ENCODE data around the gene GPAT3.
A peak's percentile ranks its signal among the peaks of the same experiment; 100 is the strongest.

DNA sequence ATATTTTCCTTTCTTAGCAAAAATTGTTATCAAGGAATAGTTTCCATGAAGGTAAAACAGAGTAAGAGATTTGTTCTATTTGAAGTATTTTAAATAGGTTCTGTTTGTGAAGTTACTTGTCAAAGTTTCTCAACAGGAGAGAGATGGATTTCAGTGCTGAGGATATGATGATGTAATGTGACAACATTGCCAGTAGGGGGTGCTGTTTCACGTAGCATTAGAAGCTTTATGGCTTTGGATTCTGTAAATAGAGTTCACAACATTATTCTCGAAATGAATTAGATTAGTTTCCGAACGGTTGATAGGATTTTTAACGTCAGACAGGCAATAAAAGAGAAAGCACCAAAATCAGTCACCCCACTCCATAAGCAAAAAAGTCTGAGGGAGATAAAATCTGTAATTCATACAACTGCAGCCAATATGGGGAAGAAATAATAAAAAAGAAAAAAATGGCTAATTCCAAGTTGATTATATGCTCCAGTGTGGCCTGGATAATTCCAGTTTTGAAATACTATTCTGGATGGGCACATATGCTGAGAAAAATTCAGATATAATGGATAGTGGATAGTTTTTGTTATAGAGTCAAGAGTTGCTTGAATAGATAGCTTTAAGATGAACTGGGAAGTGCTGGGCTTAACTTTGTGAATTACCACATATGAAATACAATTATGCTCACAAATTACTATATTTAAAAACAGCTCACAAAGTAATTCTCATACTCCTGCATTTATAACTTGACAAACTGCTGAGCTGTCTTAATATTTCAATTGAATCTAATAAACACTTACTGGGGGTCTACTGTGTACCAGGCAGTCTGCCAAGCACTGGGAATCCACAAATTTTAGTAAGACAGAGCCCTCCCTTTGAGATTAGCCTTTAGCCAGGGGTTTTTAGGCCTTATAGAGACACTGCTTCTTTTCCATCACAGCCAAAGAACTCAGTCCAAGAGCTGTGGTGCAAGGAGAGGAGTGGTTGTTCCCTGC is 109.1 kb downstream of the GPAT3 start:
- TF ChIP-seq, protein P1, sequence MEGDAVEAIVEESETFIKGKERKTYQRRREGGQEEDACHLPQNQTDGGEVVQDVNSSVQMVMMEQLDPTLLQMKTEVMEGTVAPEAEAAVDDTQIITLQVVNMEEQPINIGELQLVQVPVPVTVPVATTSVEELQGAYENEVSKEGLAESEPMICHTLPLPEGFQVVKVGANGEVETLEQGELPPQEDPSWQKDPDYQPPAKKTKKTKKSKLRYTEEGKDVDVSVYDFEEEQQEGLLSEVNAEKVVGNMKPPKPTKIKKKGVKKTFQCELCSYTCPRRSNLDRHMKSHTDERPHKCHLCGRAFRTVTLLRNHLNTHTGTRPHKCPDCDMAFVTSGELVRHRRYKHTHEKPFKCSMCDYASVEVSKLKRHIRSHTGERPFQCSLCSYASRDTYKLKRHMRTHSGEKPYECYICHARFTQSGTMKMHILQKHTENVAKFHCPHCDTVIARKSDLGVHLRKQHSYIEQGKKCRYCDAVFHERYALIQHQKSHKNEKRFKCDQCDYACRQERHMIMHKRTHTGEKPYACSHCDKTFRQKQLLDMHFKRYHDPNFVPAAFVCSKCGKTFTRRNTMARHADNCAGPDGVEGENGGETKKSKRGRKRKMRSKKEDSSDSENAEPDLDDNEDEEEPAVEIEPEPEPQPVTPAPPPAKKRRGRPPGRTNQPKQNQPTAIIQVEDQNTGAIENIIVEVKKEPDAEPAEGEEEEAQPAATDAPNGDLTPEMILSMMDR (IDR thresholded peaks at IDR 0.05; ENCODE audit: low read depth, low read length, poor library complexity, severe bottlenecking): peak; percentile 85
- no peak for TF ChIP-seq EZH2phosphoT487 (IDR thresholded peaks at IDR 0.05; ENCODE audit: borderline replicate concordance, low read length)
